Trophoblast cell (in vitro differentiated cells and primary cell): ENCODE data around the gene NXN.

Source experiments
- DNase-seq, 2 donors: peaks; one replicate each; pipeline ENCODE4 v3.0.0-alpha.2; 2016
- H2AFZ ChIP-seq: 2 replicates; pipeline ENCODE4 v1.6.1; 2013; ENCODE audit warnings: low read length, moderate library complexity, mild to moderate bottlenecking; ENCODE audit not compliant: insufficient read depth, poor library complexity
- H2AK5ac ChIP-seq: 2 replicates; pipeline ENCODE4 v1.6.1; 2013; ENCODE audit warnings: mild to moderate bottlenecking, low read length
- H2BK120ac ChIP-seq: 2 replicates; pipeline ENCODE4 v1.6.1; 2013; ENCODE audit warnings: low read length, mild to moderate bottlenecking, moderate library complexity; ENCODE audit not compliant: insufficient read depth, poor library complexity
- H2BK12ac ChIP-seq: 2 replicates; pipeline ENCODE4 v1.6.1; 2013; ENCODE audit warnings: mild to moderate bottlenecking, low read length, moderate library complexity
- H2BK5ac ChIP-seq: 2 replicates; pipeline ENCODE4 v1.6.1; 2013; ENCODE audit warnings: low read length, low read depth, moderate library complexity, mild to moderate bottlenecking; ENCODE audit not compliant: poor library complexity
- H3K14ac ChIP-seq: 2 replicates; pipeline ENCODE4 v1.6.1; 2013; ENCODE audit warnings: mild to moderate bottlenecking, low read length
- H3K18ac ChIP-seq: 2 replicates; pipeline ENCODE4 v1.6.1; 2013; ENCODE audit warnings: mild to moderate bottlenecking, low read length
- H3K23ac ChIP-seq: 2 replicates; pipeline ENCODE4 v1.6.1; 2013; ENCODE audit warnings: low read length
- H3K27ac ChIP-seq: 2 replicates; pipeline ENCODE4 v1.5.1; 2013; ENCODE audit warnings: low read depth, mild to moderate bottlenecking, inconsistent platforms, low read length, moderate library complexity
- H3K27me3 ChIP-seq: 2 replicates; pipeline ENCODE4 v1.6.1; 2013; ENCODE audit warnings: inconsistent platforms, mild to moderate bottlenecking, low read length, moderate library complexity; ENCODE audit not compliant: insufficient read depth
- H3K36me3 ChIP-seq, 2 experiments: 1 replicate in 1 of 2; 2 replicates in 1 of 2; pipeline ENCODE4 v1.6.1; 2013; ENCODE audit warnings: low read length in 2 of 2, mild to moderate bottlenecking in 2 of 2, moderate library complexity in 1 of 2; ENCODE audit not compliant: insufficient read depth in 2 of 2, control insufficient read depth in 1 of 2
- H3K4ac ChIP-seq: 2 replicates; pipeline ENCODE4 v1.6.1; 2013; ENCODE audit warnings: low read depth, mild to moderate bottlenecking, low read length, moderate library complexity
- H3K4me1 ChIP-seq, 2 experiments: 1 replicate in 1 of 2; 2 replicates in 1 of 2; pipeline ENCODE4 v1.6.1; 2013; ENCODE audit warnings: low read length in 2 of 2, mild to moderate bottlenecking in 2 of 2, moderate library complexity in 1 of 2; ENCODE audit not compliant: insufficient read depth in 2 of 2, control insufficient read depth in 1 of 2
- H3K4me2 ChIP-seq: 2 replicates; pipeline ENCODE4 v1.6.1; 2013; ENCODE audit warnings: inconsistent platforms, mild to moderate bottlenecking, low read length, moderate library complexity
- H3K4me3 ChIP-seq: 2 replicates; pipeline ENCODE4 v1.5.1; 2013; ENCODE audit warnings: mild to moderate bottlenecking, low read depth, low read length, inconsistent platforms
- H3K79me1 ChIP-seq: one replicate; pipeline ENCODE4 v1.6.1; 2013; ENCODE audit warnings: low read length
- H3K79me2 ChIP-seq: 2 replicates; pipeline ENCODE4 v1.6.1; 2013; ENCODE audit warnings: low read length, mild to moderate bottlenecking; ENCODE audit not compliant: control insufficient read depth, insufficient read depth, poor library complexity
- H3K9ac ChIP-seq: 2 replicates; pipeline ENCODE4 v1.6.1; 2013; ENCODE audit warnings: mild to moderate bottlenecking, low read length
- H3K9me3 ChIP-seq: 2 replicates; pipeline ENCODE4 v1.6.1; 2013; ENCODE audit warnings: low read depth, mild to moderate bottlenecking, control low read depth, inconsistent platforms, low read length; ENCODE audit not compliant: insufficient read depth
- H4K12ac ChIP-seq: 2 replicates; pipeline ENCODE4 v1.6.1; 2013; ENCODE audit warnings: low read depth, mild to moderate bottlenecking, low read length, moderate library complexity
- H4K8ac ChIP-seq: 2 replicates; pipeline ENCODE4 v1.6.1; 2013; ENCODE audit warnings: low read depth, mild to moderate bottlenecking, low read length, moderate library complexity
- H4K91ac ChIP-seq: one replicate; pipeline ENCODE4 v1.6.1; 2013; ENCODE audit warnings: low read depth, mild to moderate bottlenecking, low read length, moderate library complexity
- WGBS: extraction: QIAGEN DNeasy Blood & Tissue Kit; methylation state at CpG from one replicate; pipeline ENCODE4 v1.1.7; 2013; ENCODE audit warnings: missing lambda C conversion rate; ENCODE audit not compliant: insufficient read length, insufficient coverage; ENCODE audit errors: extremely low coverage; 5-methylcytosine and 5-hydroxymethylcytosine counted together

NXN gene

GRCh38 chr17:980406-981291, 1.1 kb upstream of the NXN start:
- no peak overlapping the region for H3K23ac ChIP-seq
- H2BK12ac ChIP-seq = no peak overlapping the region
- H2BK120ac ChIP-seq = no peak overlapping the region
- H3K36me3 ChIP-seq = no peaks in the 10 kb centered on the region
- H3K79me1 ChIP-seq = peaks cover 16% of the 10 kb centered on the region
- H4K91ac ChIP-seq = peak overlapping the region; percentile 15
- H2BK5ac ChIP-seq = no peak overlapping the region
- peak overlapping the region; percentile 59 for H4K8ac ChIP-seq
- H3K4me2 ChIP-seq = peak overlapping the region; percentile 79
- peak overlapping the region; percentile 42 for H3K27ac ChIP-seq
- no peak overlapping the region for H3K9ac ChIP-seq
- peaks cover 6 to 7% of the 10 kb centered on the region in 2 experiments for H3K4me1 ChIP-seq
- peak overlapping the region; percentile 46 for H3K14ac ChIP-seq
- peak overlapping the region; percentile 10 for H3K4ac ChIP-seq
- peaks cover 18% of the 10 kb centered on the region for H3K79me2 ChIP-seq
- H3K9me3 ChIP-seq = no peaks in the 10 kb centered on the region
- H2AFZ ChIP-seq = peak overlapping the region; percentile 79
- H4K12ac ChIP-seq = peak overlapping the region; percentile 58
- peak; percentile 82 to 96 for DNase-seq
- WGBS = no CpG with 5 or more reads among the region's 43 CpGs
- peak overlapping the region; percentile 11 for H3K18ac ChIP-seq
- H3K27me3 ChIP-seq = no peaks in the 10 kb centered on the region
- H3K4me3 ChIP-seq = no peak overlapping the region
- H2AK5ac ChIP-seq = peak overlapping the region; percentile 51

GRCh38 chr17:979212-979538, 401 bp downstream of the NXN start:
- Histone ChIP-seq H2BK12ac (no peak overlapping the region), H3K9me3 (no peaks in the 10 kb centered on the region), H3K4ac (peak overlapping the region; percentile 87), H2BK5ac (peak overlapping the region; percentile 78), H3K27ac (peak overlapping the region; percentile 81), H3K36me3 (peaks cover 0 to 2% of the 10 kb centered on the region in 2 experiments), H3K4me3 (peak overlapping the region; percentile 99), H3K23ac (no peak overlapping the region), H3K27me3 (no peaks in the 10 kb centered on the region), H2BK120ac (no peak overlapping the region), H2AK5ac (no peak overlapping the region), H4K8ac (no peak overlapping the region), H3K4me1 (peaks cover 11 to 15% of the 10 kb centered on the region in 2 experiments), H3K14ac (peak overlapping the region; percentile 84), H4K91ac (peak overlapping the region; percentile 50), H3K9ac (peak overlapping the region; percentile 97), H3K4me2 (peak overlapping the region; percentile 71), H3K79me1 (peaks cover 16% of the 10 kb centered on the region), H4K12ac (peak overlapping the region; percentile 67), H3K18ac (peak overlapping the region; percentile 90), H2AFZ (no peak overlapping the region), H3K79me2 (peaks cover 29% of the 10 kb centered on the region)
- WGBS = no CpG with 5 or more reads among the region's 42 CpGs
- DNase-seq = no peak

GRCh38 chr17:978103-979093, 1.2 kb downstream of the NXN start:
- Histone ChIP-seq H3K36me3 (peaks cover 0 to 2% of the 10 kb centered on the region in 2 experiments), H4K8ac (peak overlapping the region; percentile 80), H3K79me1 (peaks cover 16% of the 10 kb centered on the region), H2BK5ac (peak overlapping the region; percentile 87), H3K23ac (no peak overlapping the region), H3K27ac (peak overlapping the region; percentile 75), H3K9ac (peak overlapping the region; percentile 83), H3K4ac (peak overlapping the region; percentile 99), H2BK120ac (peak overlapping the region; percentile 90), H3K27me3 (no peaks in the 10 kb centered on the region), H3K18ac (peak overlapping the region; percentile 94), H2AK5ac (no peak overlapping the region), H3K9me3 (no peaks in the 10 kb centered on the region), H3K4me1 (peaks cover 11 to 15% of the 10 kb centered on the region in 2 experiments), H2BK12ac (peak overlapping the region; percentile 8), H3K79me2 (peaks cover 29% of the 10 kb centered on the region), H3K14ac (peak overlapping the region; percentile 87), H4K91ac (peak overlapping the region; percentile 94), H3K4me3 (peak overlapping the region; percentile 87), H3K4me2 (peak overlapping the region; percentile 77), H2AFZ (peak overlapping the region; percentile 86), H4K12ac (peak overlapping the region; percentile 58)
- no CpG with 5 or more reads among the region's 72 CpGs for WGBS
- DNase-seq = no peak

DNA sequence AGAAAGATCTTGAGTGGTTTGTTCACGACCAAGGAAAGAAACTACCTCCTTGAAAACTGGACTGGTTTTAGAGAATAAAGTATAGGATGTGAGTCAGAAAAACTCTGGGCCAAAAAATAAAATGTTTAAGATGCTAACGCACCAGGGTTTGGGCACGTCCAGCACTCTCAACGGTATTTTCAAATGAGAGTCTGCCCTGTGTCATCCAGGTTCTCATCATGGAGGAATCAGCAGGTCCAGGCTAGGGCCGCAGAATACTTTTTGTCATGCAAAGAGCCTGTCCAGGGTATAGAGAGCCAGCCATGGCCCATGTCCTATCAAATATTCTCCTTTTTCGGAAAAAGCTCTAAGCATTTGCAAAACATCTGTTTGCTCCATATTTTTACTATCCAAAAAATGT, 2.4 kb downstream of the NXN start:
- no CpG with 5 or more reads among the region's 6 CpGs for WGBS
- Histone ChIP-seq H3K27me3 (no peaks in the 10 kb centered on the region), H4K8ac (no peak overlapping the region), H3K18ac (no peak overlapping the region), H3K23ac (no peak overlapping the region), H2BK120ac (no peak overlapping the region), H2BK12ac (no peak overlapping the region), H3K9ac (no peak overlapping the region), H2BK5ac (no peak overlapping the region), H3K4ac (peak overlapping the region; percentile 71), H3K27ac (no peak overlapping the region), H2AFZ (no peak overlapping the region), H3K4me2 (peak overlapping the region; percentile 44), H3K14ac (no peak overlapping the region), H3K9me3 (no peaks in the 10 kb centered on the region), H3K79me2 (peaks cover 31% of the 10 kb centered on the region), H3K4me1 (peaks cover 18 to 19% of the 10 kb centered on the region in 2 experiments), H4K12ac (no peak overlapping the region), H3K4me3 (no peak overlapping the region), H2AK5ac (no peak overlapping the region), H3K79me1 (peaks cover 16% of the 10 kb centered on the region), H3K36me3 (peaks cover 0 to 2% of the 10 kb centered on the region in 2 experiments), H4K91ac (no peak overlapping the region)
- DNase-seq = no peak
